ENCODE measurements around the gene HDHD3. TPM values are rescaled to one million over a fixed set of nuclear protein-coding genes. Genes with fewer than 3 reads are reported as not detected.
"Not testable (repeated sequence)": the region's sequence is repeated elsewhere in the genome, so short reads cannot be mapped to it uniquely, and the experiment has no call there.

The HDHD3 gene
- total RNA-seq, 1 donor from 2014 or later: 15.7 TPM

GRCh38 chr9:113386571-113387393, 10.0 kb upstream of the HDHD3 start:
- Mint-ChIP-seq H3K4me1 (ENCODE audit: low read depth) (no peaks in the 10 kb centered on the region), H3K4me3 (no peak overlapping the region), H3K27me3 (ENCODE audit: insufficient read depth) (no peaks in the 10 kb centered on the region), H3K9me3 (no peaks in the 10 kb centered on the region), H3K27ac (no peak overlapping the region), H3K36me3 (ENCODE audit: low read depth) (peaks cover 11% of the 10 kb centered on the region)
- DNase-seq (ENCODE audit: low spot score): no peak
- intact Hi-C loops (cut with micrococcal nuclease): no loop called here

DNA sequence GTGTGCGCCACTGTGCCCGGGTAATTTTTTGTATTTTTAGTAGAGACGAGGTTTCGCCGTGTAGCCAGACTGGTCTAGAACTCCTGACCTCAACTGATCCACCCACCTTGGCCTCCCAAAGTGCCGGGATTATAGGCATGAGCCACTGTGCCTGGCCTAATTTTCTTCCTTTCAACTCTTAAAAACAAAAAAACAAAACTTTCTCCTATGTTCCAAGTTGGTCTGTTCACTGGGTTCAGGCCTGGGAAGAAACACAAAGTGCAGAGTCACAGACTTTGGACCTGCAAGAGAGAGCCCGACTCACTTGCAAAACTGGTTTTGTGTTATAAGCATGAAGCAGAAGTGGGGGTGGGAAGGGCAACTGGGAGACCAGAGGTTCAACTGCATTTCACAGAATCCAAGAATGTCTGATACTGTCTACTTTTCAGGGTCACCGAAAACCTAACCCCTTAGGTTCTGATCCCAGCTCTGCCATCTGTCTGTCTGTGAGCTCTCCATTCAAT, 5.2 kb upstream of the HDHD3 start:
- H3K36me3 Mint-ChIP-seq (ENCODE audit: low read depth): peaks cover 2% of the 10 kb centered on the region
- intact Hi-C loops (cut with micrococcal nuclease): no loop called here
- DNase-seq (ENCODE audit: low spot score): no peak

GRCh38 chr9:113381441-113381840, 4.7 kb upstream of the HDHD3 start:
- H3K27me3 Mint-ChIP-seq (ENCODE audit: insufficient read depth); DNase-seq (ENCODE audit: low spot score); H3K36me3 Mint-ChIP-seq (ENCODE audit: low read depth); H3K4me3 Mint-ChIP-seq; intact Hi-C loops (cut with micrococcal nuclease); H3K4me1 Mint-ChIP-seq (ENCODE audit: low read depth); H3K9me3 Mint-ChIP-seq: not testable (repeated sequence)
- peak overlapping the region; percentile 40 for H3K27ac Mint-ChIP-seq

More for the DNA sequence above, 5.2 kb upstream of the HDHD3 start:
- H3K9me3 Mint-ChIP-seq: no peaks in the 10 kb centered on the region
- no peak overlapping the region for H3K4me3 Mint-ChIP-seq
- no peaks in the 10 kb centered on the region for H3K27me3 Mint-ChIP-seq (ENCODE audit: insufficient read depth)
- no peak overlapping the region for H3K27ac Mint-ChIP-seq
- H3K4me1 Mint-ChIP-seq (ENCODE audit: low read depth): peaks cover 6% of the 10 kb centered on the region

GRCh38 chr9:113380869-113381378, 4.1 kb upstream of the HDHD3 start:
- Mint-ChIP-seq H3K27me3 (ENCODE audit: insufficient read depth) (no peaks in the 10 kb centered on the region), H3K9me3 (no peaks in the 10 kb centered on the region), H3K4me1 (ENCODE audit: low read depth) (peaks cover 6% of the 10 kb centered on the region), H3K27ac (no peak overlapping the region), H3K36me3 (ENCODE audit: low read depth) (no peaks in the 10 kb centered on the region), H3K4me3 (no peak overlapping the region)
- intact Hi-C loops (cut with micrococcal nuclease): no loop called here
- DNase-seq (ENCODE audit: low spot score): no peak

DNA sequence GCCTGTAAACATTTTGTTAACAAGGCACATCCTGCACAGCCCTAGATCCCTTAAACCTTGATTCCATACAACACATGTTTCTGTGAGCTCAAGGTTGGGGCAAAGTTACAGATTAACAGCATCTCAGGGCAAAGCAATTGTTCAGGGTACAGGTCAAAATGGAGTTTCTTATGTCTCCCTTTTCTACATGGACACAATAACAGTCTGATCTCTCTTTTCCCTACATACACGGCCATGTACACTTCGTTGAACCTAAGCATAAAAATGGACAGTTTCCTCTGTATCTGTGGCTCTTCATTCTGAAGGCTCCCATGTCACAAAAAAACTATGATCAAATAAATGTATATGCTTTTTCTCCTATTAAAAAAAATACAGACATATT, 3.0 kb upstream of the HDHD3 start:
- H3K27ac Mint-ChIP-seq; H3K4me3 Mint-ChIP-seq; DNase-seq (ENCODE audit: low spot score); H3K9me3 Mint-ChIP-seq; H3K36me3 Mint-ChIP-seq (ENCODE audit: low read depth); intact Hi-C loops (cut with micrococcal nuclease); H3K27me3 Mint-ChIP-seq (ENCODE audit: insufficient read depth): not testable (repeated sequence)
- H3K4me1 Mint-ChIP-seq (ENCODE audit: low read depth): peaks cover 17% of the 10 kb centered on the region

DNA sequence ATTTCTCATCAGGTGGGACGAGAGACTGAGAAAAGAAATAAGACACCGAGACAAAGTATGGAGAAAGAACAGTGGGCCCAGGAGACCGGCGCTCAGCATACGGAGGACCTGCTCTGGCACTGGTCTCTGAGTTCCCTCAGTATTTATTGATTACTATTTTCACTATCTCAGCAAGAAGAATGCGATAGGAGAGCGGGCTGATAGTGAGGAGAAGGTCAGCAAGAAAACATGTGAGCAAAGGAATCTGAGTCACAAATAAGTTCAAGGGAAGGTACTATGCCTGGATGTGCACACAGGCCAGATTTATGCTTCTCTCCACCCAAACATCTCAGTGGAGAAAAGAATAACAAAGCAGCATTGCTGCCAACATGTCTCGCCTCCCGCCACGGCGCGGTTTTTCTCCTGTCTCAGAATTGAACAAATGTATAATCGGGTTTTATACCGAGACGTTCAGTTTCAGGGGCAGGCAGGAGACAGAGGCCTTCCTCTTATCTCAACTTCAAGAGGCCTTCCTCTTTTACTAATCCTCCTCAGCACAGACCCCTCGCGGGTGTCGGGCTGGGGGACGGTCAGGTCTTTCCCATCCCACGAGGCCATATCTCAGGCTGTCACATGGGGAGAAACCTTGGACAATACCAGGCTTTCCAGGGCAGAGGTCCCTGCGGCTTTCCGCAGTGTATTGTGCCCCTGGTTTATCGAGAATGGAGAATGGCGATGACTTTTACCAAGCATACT, 2.5 kb upstream of the HDHD3 start:
- H3K9me3 Mint-ChIP-seq; H3K4me3 Mint-ChIP-seq; DNase-seq (ENCODE audit: low spot score); intact Hi-C loops (cut with micrococcal nuclease); H3K36me3 Mint-ChIP-seq (ENCODE audit: low read depth); H3K27me3 Mint-ChIP-seq (ENCODE audit: insufficient read depth): not testable (repeated sequence)
- Mint-ChIP-seq H3K27ac (peak overlapping the region; percentile 12), H3K4me1 (ENCODE audit: low read depth) (peaks cover 18% of the 10 kb centered on the region)

- Mint-ChIP-seq H3K27ac (peak overlapping the region; percentile 71), H3K4me3 (peak overlapping the region; percentile 83), H3K27me3 (ENCODE audit: insufficient read depth) (no peaks in the 10 kb centered on the region), H3K4me1 (ENCODE audit: low read depth) (peaks cover 11% of the 10 kb centered on the region), H3K9me3 (no peaks in the 10 kb centered on the region), H3K36me3 (ENCODE audit: low read depth) (peaks cover 11% of the 10 kb centered on the region)
- intact Hi-C loops (cut with micrococcal nuclease): loop anchor here (1.0 to 2.0 kb wide), 3 partner anchors 67 to 154 kb away; partner anchors contain the start of genes CDC26, FKBP15, PRPF4 and SLC31A1
- no peak for DNase-seq (ENCODE audit: low spot score)
Measured at GRCh38 chr9:113375057-113376023, 1.4 kb downstream of the HDHD3 start.

- DNase-seq (ENCODE audit: low spot score): no peak
- Mint-ChIP-seq H3K27me3 (ENCODE audit: insufficient read depth) (no peaks in the 10 kb centered on the region), H3K4me1 (ENCODE audit: low read depth) (peaks cover 11% of the 10 kb centered on the region), H3K36me3 (ENCODE audit: low read depth) (peaks cover 17% of the 10 kb centered on the region), H3K27ac (no peak overlapping the region), H3K4me3 (no peak overlapping the region), H3K9me3 (no peaks in the 10 kb centered on the region)
- intact Hi-C loops (cut with micrococcal nuclease): no loop called here
Measured at GRCh38 chr9:113373676-113374392, 3.0 kb downstream of the HDHD3 start.

DNA sequence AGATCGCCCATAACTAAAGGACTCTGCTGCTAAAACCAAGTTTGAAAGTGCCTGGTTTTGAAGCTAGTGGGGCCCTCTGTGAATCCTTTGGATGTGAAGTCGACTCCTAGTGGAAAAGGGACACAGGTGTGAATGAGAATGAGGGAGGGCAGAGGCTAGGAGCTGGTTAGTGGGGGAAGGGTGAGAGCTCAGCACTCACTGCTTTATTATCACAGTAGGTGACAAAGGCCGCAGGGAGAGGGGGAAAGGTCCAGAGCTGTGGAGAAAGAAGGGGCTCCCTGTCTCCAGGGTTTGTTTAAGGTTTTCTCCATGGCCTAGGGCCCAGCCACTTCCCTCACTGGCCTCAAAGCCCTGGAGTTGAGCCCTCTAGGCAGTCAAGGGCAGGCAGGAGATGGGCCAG, 3.5 kb downstream of the HDHD3 start:
- no peak for DNase-seq (ENCODE audit: low spot score)
- no peaks in the 10 kb centered on the region for H3K27me3 Mint-ChIP-seq (ENCODE audit: insufficient read depth)
- H3K36me3 Mint-ChIP-seq (ENCODE audit: low read depth): peaks cover 20% of the 10 kb centered on the region
- H3K27ac Mint-ChIP-seq: peak overlapping the region; percentile 52
- no peaks in the 10 kb centered on the region for H3K9me3 Mint-ChIP-seq
- intact Hi-C loops (cut with micrococcal nuclease): no loop called here
- peaks cover 11% of the 10 kb centered on the region for H3K4me1 Mint-ChIP-seq (ENCODE audit: low read depth)
- no peak overlapping the region for H3K4me3 Mint-ChIP-seq

DNA sequence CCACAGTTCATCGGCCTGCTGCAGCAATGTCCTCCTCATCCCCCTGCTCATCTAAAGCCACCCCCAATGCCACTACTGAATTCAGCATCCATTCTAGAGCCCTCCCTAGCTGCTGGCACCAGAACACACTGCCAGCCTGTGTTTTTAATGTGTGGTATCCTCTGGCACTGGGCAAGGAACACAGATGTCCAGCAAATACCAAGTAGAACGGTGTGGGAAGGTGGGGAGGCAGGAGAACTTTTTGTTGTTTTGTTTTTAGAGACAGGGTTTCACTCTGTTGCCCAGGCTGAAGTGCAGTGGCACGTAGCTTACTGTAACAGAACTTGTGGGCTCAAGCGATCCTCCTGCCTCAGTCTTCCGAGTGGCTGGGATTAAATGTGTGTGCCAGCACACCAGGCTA, 4.7 kb downstream of the HDHD3 start:
- no peaks in the 10 kb centered on the region for H3K9me3 Mint-ChIP-seq
- H3K4me1 Mint-ChIP-seq (ENCODE audit: low read depth): peaks cover 11% of the 10 kb centered on the region
- H3K4me3 Mint-ChIP-seq: no peak overlapping the region
- no peak for DNase-seq (ENCODE audit: low spot score)
- no peaks in the 10 kb centered on the region for H3K27me3 Mint-ChIP-seq (ENCODE audit: insufficient read depth)
- peaks cover 20% of the 10 kb centered on the region for H3K36me3 Mint-ChIP-seq (ENCODE audit: low read depth)
- intact Hi-C loops (cut with micrococcal nuclease): no loop called here
- no peak overlapping the region for H3K27ac Mint-ChIP-seq

DNA sequence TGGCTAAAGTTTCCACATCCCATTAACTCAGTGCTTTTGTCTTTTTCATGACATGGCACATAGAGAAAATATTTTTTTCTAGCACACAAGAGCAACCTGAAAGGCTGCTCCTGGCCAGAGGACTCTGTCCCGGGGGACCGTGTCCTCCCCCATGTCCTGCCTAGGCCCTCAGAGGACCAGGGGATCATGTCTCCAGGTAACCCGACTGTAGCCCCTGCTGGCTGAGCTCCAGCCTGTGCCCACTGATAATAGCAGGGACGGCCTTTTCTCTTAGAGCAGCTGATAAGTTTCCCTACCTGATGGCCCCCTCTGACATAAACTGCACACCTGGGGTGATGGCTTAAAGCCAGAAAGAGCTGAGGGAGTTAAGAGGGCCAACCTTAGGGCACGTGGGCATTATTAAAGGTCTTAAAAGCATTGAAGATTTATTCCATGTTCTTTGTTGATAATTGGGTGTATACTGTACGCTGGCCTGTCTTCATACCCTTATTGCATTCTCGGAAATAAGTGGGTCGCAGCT, 5.9 kb downstream of the HDHD3 start:
- no peak for DNase-seq (ENCODE audit: low spot score)
- Mint-ChIP-seq H3K4me1 (ENCODE audit: low read depth) (peaks cover 11% of the 10 kb centered on the region), H3K36me3 (ENCODE audit: low read depth) (peaks cover 20% of the 10 kb centered on the region), H3K27me3 (ENCODE audit: insufficient read depth) (no peaks in the 10 kb centered on the region), H3K4me3 (no peak overlapping the region), H3K9me3 (no peaks in the 10 kb centered on the region), H3K27ac (no peak overlapping the region)
- intact Hi-C loops (cut with micrococcal nuclease): no loop called here

DNA sequence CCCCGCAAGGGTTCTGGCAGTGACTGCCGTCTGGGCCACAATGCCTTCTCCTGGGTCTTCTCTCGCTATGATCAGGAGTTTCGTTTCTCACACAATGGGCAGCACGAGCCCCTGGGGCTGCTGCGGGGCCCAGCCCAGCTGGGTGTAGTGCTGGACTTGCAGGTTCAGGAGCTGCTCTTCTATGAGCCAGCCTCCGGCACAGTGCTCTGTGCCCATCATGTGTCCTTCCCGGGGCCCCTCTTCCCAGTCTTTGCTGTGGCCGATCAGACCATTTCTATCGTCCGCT, 7.0 kb downstream of the HDHD3 start:
- H3K27ac Mint-ChIP-seq: no peak overlapping the region
- H3K4me3 Mint-ChIP-seq: no peak overlapping the region
- peaks cover 18% of the 10 kb centered on the region for H3K36me3 Mint-ChIP-seq (ENCODE audit: low read depth)
- no peaks in the 10 kb centered on the region for H3K9me3 Mint-ChIP-seq
- intact Hi-C loops (cut with micrococcal nuclease): no loop called here
- DNase-seq (ENCODE audit: low spot score): no peak
- peaks cover under 1% of the 10 kb centered on the region for H3K4me1 Mint-ChIP-seq (ENCODE audit: low read depth)
- no peaks in the 10 kb centered on the region for H3K27me3 Mint-ChIP-seq (ENCODE audit: insufficient read depth)
